H1 (cell line): ENCODE results near the gene PTGER3. TPM values are rescaled to one million over a fixed set of nuclear protein-coding genes. Genes with fewer than 3 reads are reported as not detected.

Source experiments
- CTCF ChIA-PET: fragments of 300-600 bp; sonication (Branson Sonifier 250); formaldehyde crosslinking; loops from one replicate; lab custom pipeline; 2021; ENCODE audit not compliant: partially characterized antibody; lab: Charles Lee
- POLR2A ChIA-PET: fragments of 300-600 bp; sonication (Branson Sonifier 250); formaldehyde crosslinking; loops from one replicate; lab custom pipeline; 2021; ENCODE audit warnings: inconsistent platforms; ENCODE audit not compliant: partially characterized antibody; lab: Charles Lee
- DNase-seq, 2 experiments: peaks; one replicate each; pipeline versions ENCODE4 v3.0.0 to v3.0.0-alpha.2; 2010 to 2022; ENCODE audit warnings: low spot score in 2 of 2, low read depth in 1 of 2, mixed read lengths in 1 of 2
- FAIRE-seq: peaks from 2 replicates; lab custom pipeline; 2011; peaks lifted over from hg19 to GRCh38; lab: Jason Lieb, UNC
- H2AFZ ChIP-seq: 2 replicates; pipeline ENCODE4 v1.8.1; 2012; ENCODE audit warnings: low read length, inconsistent platforms
- H2AK5ac ChIP-seq: 2 replicates; pipeline ENCODE4 v1.6.1; 2013; ENCODE audit warnings: low read depth, low read length
- H2BK120ac ChIP-seq: replicated peaks from 2 replicates; pipeline ENCODE3; 2013; ENCODE audit warnings: low read depth, low read length, inconsistent platforms
- H2BK12ac ChIP-seq: 2 replicates; pipeline ENCODE4 v1.6.1; 2013; ENCODE audit warnings: low read depth, low read length
- H2BK15ac ChIP-seq: 2 replicates; pipeline ENCODE4 v1.6.1; 2013; ENCODE audit warnings: low read length
- H2BK20ac ChIP-seq: 2 replicates; pipeline ENCODE4 v1.6.1; 2013; ENCODE audit warnings: low read length
- H2BK5ac ChIP-seq: 2 replicates; pipeline ENCODE4 v1.6.1; 2013; ENCODE audit warnings: low read depth, low read length
- H3K14ac ChIP-seq: 2 replicates; pipeline ENCODE4 v1.6.1; 2013; ENCODE audit warnings: inconsistent platforms; ENCODE audit not compliant: insufficient read length
- H3K18ac ChIP-seq: 2 replicates; pipeline ENCODE4 v1.6.1; 2013; ENCODE audit warnings: low read length; ENCODE audit errors: extremely low read depth
- H3K23ac ChIP-seq: 2 replicates; pipeline ENCODE4 v1.6.1; 2013; ENCODE audit warnings: inconsistent platforms; ENCODE audit not compliant: insufficient read length
- H3K23me2 ChIP-seq: 2 replicates; pipeline ENCODE4 v1.6.1; 2013; ENCODE audit warnings: low read depth, low read length
- H3K27ac ChIP-seq: 2 replicates; pipeline ENCODE4 v1.6.1; 2011; ENCODE audit warnings: low read depth, low read length, inconsistent platforms
- H3K27me3 ChIP-seq, 4 experiments: replicated peaks in 1 of 4; 1 replicate in 1 of 4; 2 replicates in 3 of 4; pipeline versions ENCODE4 v1.6.1 to v1.8.1; 2011 to 2013; ENCODE audit warnings: low read length in 3 of 4, mild to moderate bottlenecking in 3 of 4, inconsistent platforms in 2 of 4, mixed read lengths in 2 of 4, moderate library complexity in 1 of 4; ENCODE audit not compliant: control insufficient read depth in 3 of 4, insufficient read depth in 3 of 4; ENCODE audit errors: extremely low read depth in 1 of 4
- H3K36me3 ChIP-seq, 4 experiments: 2 replicates each; pipeline versions ENCODE4 v1.6.1 to v1.8.1; 2011 to 2013; ENCODE audit warnings: mild to moderate bottlenecking in 4 of 4, low read length in 3 of 4, moderate library complexity in 2 of 4, control low read depth in 1 of 4, inconsistent platforms in 1 of 4; ENCODE audit not compliant: insufficient read depth in 4 of 4, control insufficient read depth in 2 of 4
- H3K4ac ChIP-seq: replicated peaks from 2 replicates; pipeline ENCODE3; 2013; ENCODE audit warnings: low read length, low read depth, mixed read lengths, inconsistent platforms; ENCODE audit not compliant: insufficient read length
- H3K4me1 ChIP-seq, 4 experiments: replicated peaks in 1 of 4; 1 replicate in 1 of 4; 2 replicates in 3 of 4; pipeline versions ENCODE4 v1.6.1 to v1.8.1; 2011 to 2013; ENCODE audit warnings: low read length in 3 of 4, inconsistent platforms in 2 of 4, mixed read lengths in 1 of 4; ENCODE audit not compliant: insufficient read depth in 4 of 4, control insufficient read depth in 3 of 4
- H3K4me2 ChIP-seq, 2 experiments: 2 replicates each; pipeline versions ENCODE4 v1.6.1 to v1.8.1; 2011 to 2013; ENCODE audit warnings: low read depth in 2 of 2, low read length in 2 of 2, control low read depth in 1 of 2, inconsistent platforms in 1 of 2, mild to moderate bottlenecking in 1 of 2; ENCODE audit not compliant: insufficient read depth in 1 of 2
- H3K4me3 ChIP-seq, 4 experiments: fragments of 200-600, 300-600 bp in 1 of 4; sonication (generic), shearing (Covaris generic), sonication (Bioruptor Twin) in 1 of 4; 2 replicates each; pipeline versions ENCODE4 v1.5.1 to v1.8.1; 2011 to 2016; ENCODE audit warnings: low read length in 4 of 4, low read depth in 3 of 4, control low read depth in 2 of 4, inconsistent platforms in 2 of 4, mild to moderate bottlenecking in 2 of 4, mixed read lengths in 1 of 4, moderate library complexity in 1 of 4; ENCODE audit not compliant: insufficient read depth in 2 of 4; ENCODE audit errors: extremely low read depth in 1 of 4
- H3K56ac ChIP-seq: replicated peaks from 2 replicates; pipeline ENCODE3; 2013; ENCODE audit warnings: low read depth, mild to moderate bottlenecking, mixed read lengths, low read length, inconsistent platforms; ENCODE audit not compliant: insufficient read length
- H3K79me1 ChIP-seq: 2 replicates; pipeline ENCODE4 v1.6.1; 2013; ENCODE audit warnings: low read depth, low read length, control low read depth
- H3K79me2 ChIP-seq, 2 experiments: 2 replicates each; pipeline versions ENCODE4 v1.6.1 to v1.8.1; 2012 to 2013; ENCODE audit warnings: low read length in 2 of 2, mild to moderate bottlenecking in 2 of 2, inconsistent platforms in 1 of 2; ENCODE audit not compliant: insufficient read depth in 2 of 2, control insufficient read depth in 1 of 2
- H3K9ac ChIP-seq, 4 experiments: replicated peaks in 1 of 4; 1 replicate in 1 of 4; 2 replicates in 3 of 4; pipeline versions ENCODE4 v1.6.1 to v1.8.1; 2011 to 2013; ENCODE audit warnings: low read depth in 3 of 4, low read length in 3 of 4, control low read depth in 2 of 4, mild to moderate bottlenecking in 2 of 4, moderate library complexity in 2 of 4, inconsistent platforms in 1 of 4; ENCODE audit errors: extremely low read depth in 1 of 4
- H3K9me3 ChIP-seq, 2 experiments: 2 replicates each; pipeline versions ENCODE4 v1.6.1 to v1.8.1; 2012 to 2013; ENCODE audit warnings: mild to moderate bottlenecking in 2 of 2, moderate library complexity in 2 of 2, control low read depth in 1 of 2, inconsistent platforms in 1 of 2, low read depth in 1 of 2, low read length in 1 of 2, mixed read lengths in 1 of 2; ENCODE audit not compliant: insufficient read depth in 2 of 2
- H4K20me1 ChIP-seq, 2 experiments: replicated peaks in 1 of 2; 2 replicates each; pipeline versions ENCODE3 to v1.8.1; 2011 to 2013; ENCODE audit warnings: inconsistent platforms in 2 of 2, low read length in 2 of 2, mild to moderate bottlenecking in 1 of 2; ENCODE audit not compliant: insufficient read depth in 2 of 2, control insufficient read depth in 1 of 2
- H4K5ac ChIP-seq: 2 replicates; pipeline ENCODE4 v1.6.1; 2013; ENCODE audit warnings: low read length, low read depth, mixed read lengths, inconsistent platforms; ENCODE audit not compliant: insufficient read length
- H4K8ac ChIP-seq: 2 replicates; pipeline ENCODE4 v1.8.0; 2013; ENCODE audit warnings: mild to moderate bottlenecking, moderate library complexity, low read length, inconsistent platforms; ENCODE audit not compliant: insufficient read depth; ENCODE audit errors: extremely low read depth
- H4K91ac ChIP-seq: replicated peaks from 2 replicates; pipeline ENCODE3; 2013; ENCODE audit warnings: low read length, mixed read lengths, inconsistent platforms; ENCODE audit not compliant: insufficient read length
- CEBPB ChIP-seq: IDR thresholded peaks from 2 replicates; pipeline ENCODE4 v1.6.1; 2012; ENCODE audit warnings: low read depth, low read length
- KDM5A ChIP-seq: fragments of 200-600 bp; IDR thresholded peaks from 2 replicates; pipeline ENCODE4 v1.7.1; 2012; ENCODE audit warnings: mild to moderate bottlenecking, low read length, inconsistent platforms, mixed read lengths
- SP1 ChIP-seq: IDR thresholded peaks from 2 replicates; pipeline ENCODE4 v1.6.1; 2011; ENCODE audit warnings: low read depth, low read length
- WGBS, 2 experiments: shearing (Covaris generic) in 1 of 2; methylation state at CpG; one replicate each; pipeline versions ENCODE4 v1.1.6 to v1.1.7; 2013 to 2015; ENCODE audit warnings: low lambda C conversion rate in 2 of 2, mixed read lengths in 2 of 2, inconsistent platforms in 1 of 2, low coverage in 1 of 2, missing lambda C conversion rate in 1 of 2; ENCODE audit not compliant: insufficient replicate concordance in 2 of 2, insufficient coverage in 1 of 2, insufficient read length in 1 of 2; ENCODE audit errors: extremely low coverage in 1 of 2, missing lambda C conversion rate in 1 of 2; 5-methylcytosine and 5-hydroxymethylcytosine counted together
- polyA plus RNA-seq, 7 experiments: library from polyadenylated mRNA; depleted of rRNA in 3 of 7; stranded (reverse) in 5 of 7; unstranded in 2 of 7; fragments of >200 nt in 5 of 7; fragments of 200-250 nt in 2 of 7; gene quantifications; 1 replicate in 5 of 7; 2 replicates in 1 of 7; 4 replicates in 1 of 7; pipeline versions ENCODE4 v1.2.1 to v1.2.3, GENCODE V29; 2011 to 2013; ENCODE audit warnings: missing spikeins in 2 of 7, mixed read lengths in 2 of 7
- total RNA-seq: library from RNA; stranded (reverse); fragmentation: NEBNext Ultra II Directional; extraction: Animal tissue kit (Norgen Biotek cat#: 25700); gene quantifications from 2 replicates; pipeline ENCODE4 v1.2.1, GENCODE V29; 2021

Gene PTGER3
- total and polyA plus RNA-seq, 2 of the 8 experiments (the other 6 are each of a cell fraction or from before 2014, with no cell fraction given): 0.38 to 0.82 TPM

GRCh38 chr1:70977575-70977974, 70.0 kb downstream of the PTGER3 start:
- H3K4me3 ChIP-seq: no peak overlapping the region
- no peak overlapping the region for H2BK12ac ChIP-seq
- no peak overlapping the region for H3K18ac ChIP-seq
- 76% methylated on average over 3 of the region's 3 CpGs; no CpG with 5 or more reads in 1 of the 2 experiments for WGBS, 2 experiments
- H4K5ac ChIP-seq: no peak overlapping the region
- no peak overlapping the region for H3K9ac ChIP-seq
- H2BK5ac ChIP-seq: no peak overlapping the region
- H2BK120ac ChIP-seq: no peak overlapping the region
- H3K36me3 ChIP-seq: no peaks in the 10 kb centered on the region
- H3K4ac ChIP-seq: no peak overlapping the region
- H3K9me3 ChIP-seq: no peaks in the 10 kb centered on the region
- no peaks in the 10 kb centered on the region for H3K4me1 ChIP-seq
- H2AK5ac ChIP-seq: no peak overlapping the region
- no peak overlapping the region for H3K4me2 ChIP-seq
- no peak overlapping the region for H4K91ac ChIP-seq
- H2BK20ac ChIP-seq: no peak overlapping the region
- DNase-seq: no peak
- no peaks in the 10 kb centered on the region for H3K79me2 ChIP-seq
- CTCF ChIA-PET: interaction anchor here (0.8 to 5.3 kb wide), 5 partner anchors 11 to 39 kb away, joined by 3 to 44 read pairs (median 3); no protein-coding TSS in a partner anchor
- no peak overlapping the region for H2BK15ac ChIP-seq
- no peak overlapping the region for H4K8ac ChIP-seq
- no peak overlapping the region for H3K14ac ChIP-seq
- no peak overlapping the region for H3K27ac ChIP-seq
- H3K23me2 ChIP-seq: no peaks in the 10 kb centered on the region
- no peak overlapping the region for H2AFZ ChIP-seq
- H3K23ac ChIP-seq: no peak overlapping the region
- no peak for FAIRE-seq
- H3K79me1 ChIP-seq: no peaks in the 10 kb centered on the region
- no peaks in the 10 kb centered on the region for H4K20me1 ChIP-seq
- H3K56ac ChIP-seq: no peak overlapping the region
- H3K27me3 ChIP-seq: no peaks in the 10 kb centered on the region
- POLR2A ChIA-PET: no interaction called here
- TF ChIP-seq KDM5A: no peak
- no peak for TF ChIP-seq CEBPB
- no peak for TF ChIP-seq SP1
